UCSD-AML1 (cell line): ENCODE data around the gene BIRC3.
"Not testable (repeated sequence)": the region's sequence is repeated elsewhere in the genome, so short reads cannot be mapped to it uniquely, and the experiment has no call there.

Experiments
- DNase-seq: peaks from one replicate; lab custom pipeline; 2025; ENCODE audit not compliant: unreplicated experiment; lab: John Stamatoyannopoulos, UW

The BIRC3 gene

DNA sequence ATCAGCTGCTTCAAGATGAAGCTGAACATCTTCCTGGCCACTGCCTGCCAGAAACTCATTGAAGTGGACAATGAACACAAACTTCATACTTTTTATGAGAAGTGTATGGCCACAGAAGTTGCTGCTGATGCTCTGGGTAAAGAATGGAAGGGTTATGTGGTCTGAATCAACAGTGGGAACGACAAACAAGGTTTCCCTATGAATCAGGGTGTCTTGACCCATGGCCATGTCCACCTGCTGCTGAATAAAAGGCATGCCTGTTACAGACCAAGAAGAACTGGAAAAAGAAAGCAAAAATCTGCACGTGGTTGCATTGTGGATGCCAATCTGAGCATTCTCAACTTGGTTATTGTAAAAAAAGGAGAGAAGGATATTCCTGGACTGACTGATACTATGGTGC, 22.2 kb upstream of the BIRC3 start:
- no peak for DNase-seq

DNA sequence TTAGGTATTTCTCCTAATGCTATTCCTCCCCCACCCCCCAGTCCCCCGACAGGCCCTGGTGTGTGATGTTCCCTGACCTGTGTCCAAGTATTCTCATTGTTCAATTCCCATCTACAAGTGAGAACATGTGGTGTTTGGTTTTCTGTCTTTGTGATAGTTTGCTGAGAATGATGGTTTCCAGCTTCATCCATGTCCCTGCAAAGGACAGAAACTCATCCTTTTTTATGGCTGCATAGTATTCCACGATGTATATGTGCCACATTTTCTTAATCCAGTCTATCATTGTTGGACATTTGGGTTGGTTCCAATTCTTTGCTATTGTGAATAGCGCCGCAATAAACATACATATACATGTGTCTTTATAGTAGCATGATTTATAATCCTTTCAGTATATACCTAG, 20.5 kb upstream of the BIRC3 start:
- not testable (repeated sequence) for DNase-seq

DNA sequence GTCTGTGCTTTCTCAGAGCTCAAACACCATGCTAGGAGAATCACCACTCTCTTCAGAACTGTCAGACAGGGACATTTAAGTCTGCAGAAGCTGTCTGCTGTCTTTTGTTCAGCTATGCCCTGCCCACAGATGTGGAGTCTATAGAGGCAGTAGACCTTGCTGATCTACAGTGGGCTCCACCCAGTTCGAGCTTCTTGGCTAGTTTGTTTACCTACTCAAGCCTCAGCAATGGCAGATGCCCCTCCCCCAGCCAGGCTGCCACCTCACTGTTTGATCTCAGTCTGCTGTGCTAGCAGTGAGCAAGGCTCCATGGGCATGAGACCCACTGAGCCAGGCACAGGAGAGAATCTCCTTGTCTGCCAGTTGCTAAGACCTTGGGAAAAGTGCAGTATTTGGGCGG, 16.4 kb upstream of the BIRC3 start:
- DNase-seq = not testable (repeated sequence)

DNA sequence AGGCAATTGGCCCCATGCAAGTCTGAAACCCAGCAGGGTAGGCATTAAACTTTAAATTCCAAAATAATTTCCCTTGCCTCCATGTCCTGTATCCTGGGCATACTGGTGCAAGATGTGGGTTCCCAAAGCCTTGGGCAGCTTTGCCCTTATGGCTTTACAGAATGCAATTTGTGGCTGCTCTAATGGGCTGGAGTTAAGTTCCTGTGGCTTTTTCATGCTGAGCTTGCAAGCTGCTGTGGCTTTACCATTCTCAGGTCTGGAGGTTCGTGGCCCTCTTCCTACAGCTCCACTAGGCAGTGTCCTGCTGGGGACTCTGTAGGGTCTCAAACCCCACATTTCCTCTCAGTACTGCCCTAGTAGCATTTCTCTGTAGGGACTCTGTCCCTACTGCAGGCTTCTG, 15.0 kb upstream of the BIRC3 start:
- no peak for DNase-seq

DNA sequence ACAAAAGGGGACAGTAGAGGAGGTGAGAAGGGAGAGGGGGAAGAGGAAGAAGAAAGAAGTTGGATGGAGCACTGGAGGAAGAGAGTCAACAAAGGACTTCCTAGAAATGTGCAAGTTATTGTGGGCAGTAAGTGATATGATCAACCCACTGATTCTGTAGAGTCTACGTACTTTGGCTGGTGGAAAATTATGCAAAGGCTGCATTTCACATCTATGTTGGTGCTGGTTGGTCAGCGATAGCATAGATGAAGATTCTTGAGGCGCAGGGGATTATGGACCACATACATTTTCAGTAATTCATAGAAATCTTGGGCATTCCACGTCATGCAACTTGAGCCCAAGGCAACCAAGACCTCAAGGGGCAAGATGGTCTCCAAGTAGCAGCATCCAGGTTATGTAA, 12.6 kb upstream of the BIRC3 start:
- no peak for DNase-seq

DNA sequence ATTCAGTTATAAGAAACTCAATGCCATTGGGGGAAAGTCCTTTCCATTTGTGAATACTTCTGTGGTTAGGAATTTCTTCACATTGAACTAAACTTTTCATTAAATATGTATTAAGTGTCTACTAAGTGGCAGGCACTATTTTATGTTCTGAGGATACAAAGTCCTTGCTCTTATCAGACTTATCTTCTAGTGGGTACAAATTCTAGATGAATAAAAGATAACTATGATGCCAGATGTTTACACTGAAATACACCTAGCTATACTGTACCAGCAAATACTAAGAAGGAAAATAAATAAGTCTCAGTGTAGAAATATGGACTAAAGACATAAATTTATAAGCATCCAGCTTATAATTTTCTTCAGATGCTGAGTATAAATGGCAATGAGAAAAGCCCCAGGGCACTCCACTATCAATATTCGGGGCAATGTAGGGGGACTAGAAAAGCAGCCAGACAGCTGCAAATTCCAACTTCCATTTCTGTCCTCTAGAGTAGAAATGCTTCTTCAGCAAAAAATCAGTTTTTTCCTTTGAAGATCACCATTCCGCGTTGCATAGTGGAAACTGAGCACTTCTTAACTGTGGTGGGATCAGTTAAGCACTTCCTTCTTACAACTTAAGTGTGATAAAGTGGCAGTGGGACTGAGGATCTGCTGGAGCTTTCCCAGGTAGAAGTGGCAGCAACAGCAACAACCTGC, 11.8 kb upstream of the BIRC3 start:
- DNase-seq = no peak

DNA sequence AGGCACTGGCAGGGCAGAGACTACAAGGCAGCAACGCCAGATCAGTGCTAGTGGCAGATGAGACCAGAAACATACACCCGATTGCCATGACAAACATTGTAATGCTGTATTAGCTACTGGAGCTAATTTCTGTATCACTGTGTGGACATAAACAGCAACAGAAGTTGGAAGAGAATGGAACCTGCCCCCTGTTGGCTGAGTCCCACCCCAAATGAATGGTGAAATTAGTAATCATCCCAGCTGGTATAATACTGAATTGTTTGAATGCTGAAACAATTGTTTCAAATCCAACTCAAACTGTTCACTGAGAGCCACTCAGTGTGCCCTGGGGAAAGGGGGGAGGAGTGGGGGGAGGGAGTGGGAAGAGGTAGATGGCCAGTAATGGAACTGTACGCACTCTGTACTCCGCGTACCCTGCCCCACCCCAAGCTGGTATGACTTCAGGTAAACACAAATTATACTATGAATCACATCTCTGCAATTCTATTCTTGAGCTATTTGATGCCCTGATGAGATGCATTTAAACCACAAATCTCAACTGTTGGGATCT, 11.2 kb upstream of the BIRC3 start:
- no peak for DNase-seq

DNA sequence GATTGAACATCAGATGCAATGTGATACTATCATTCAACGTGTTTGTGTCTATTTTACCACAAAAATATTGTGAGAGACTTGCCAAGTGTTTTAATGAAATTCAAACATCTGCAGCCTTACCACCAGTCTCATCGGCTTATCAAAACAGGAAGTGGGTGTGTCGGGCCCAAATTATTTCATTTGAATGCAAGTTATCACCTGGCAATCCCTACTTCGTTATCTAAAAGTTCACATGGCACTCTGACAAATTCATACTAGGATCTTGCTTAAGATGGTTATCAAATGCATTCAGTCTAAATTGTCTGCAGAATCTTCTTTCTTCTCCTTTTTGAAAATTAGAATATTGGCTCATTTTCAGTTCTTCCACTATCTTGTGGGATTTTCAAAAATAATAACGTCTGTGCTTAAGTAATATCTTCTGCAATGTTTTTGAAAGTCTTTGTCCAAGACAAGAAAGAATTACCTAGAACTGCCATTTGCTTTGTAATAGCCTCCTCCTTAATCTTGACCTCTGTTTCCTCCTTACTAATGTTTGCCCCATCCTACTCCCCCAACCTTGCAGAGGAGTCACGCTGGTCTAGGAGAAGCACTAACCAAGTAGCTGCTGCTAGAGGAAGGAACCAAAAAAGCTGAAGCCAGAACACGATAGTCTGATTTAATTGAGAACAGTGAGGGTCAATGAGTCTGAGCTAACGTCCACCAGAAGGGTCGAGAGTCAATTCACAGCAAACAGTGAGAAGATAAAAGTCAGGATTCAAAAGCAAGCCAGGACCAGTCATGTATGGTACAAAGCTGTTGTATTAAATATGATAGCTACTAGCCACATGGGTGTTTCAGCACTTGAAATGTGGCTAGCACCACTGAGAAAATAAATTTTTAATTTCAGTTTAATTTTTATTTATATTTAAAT, 10.2 kb upstream of the BIRC3 start:
- no peak for DNase-seq

DNA sequence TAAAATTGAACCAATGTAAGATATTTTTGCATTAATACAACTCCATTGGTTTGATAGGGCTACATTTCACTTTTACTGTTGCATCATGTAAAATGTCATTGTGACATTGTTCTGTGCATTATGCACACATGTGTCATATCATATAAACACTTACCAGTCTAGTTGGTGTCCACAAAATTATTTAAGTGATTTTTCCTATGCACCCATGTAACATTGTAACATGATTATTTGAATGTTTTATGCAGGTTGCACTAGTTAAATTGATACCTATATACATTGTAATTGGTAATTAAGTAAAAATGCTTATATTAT, 9.6 kb upstream of the BIRC3 start:
- no peak for DNase-seq

DNA sequence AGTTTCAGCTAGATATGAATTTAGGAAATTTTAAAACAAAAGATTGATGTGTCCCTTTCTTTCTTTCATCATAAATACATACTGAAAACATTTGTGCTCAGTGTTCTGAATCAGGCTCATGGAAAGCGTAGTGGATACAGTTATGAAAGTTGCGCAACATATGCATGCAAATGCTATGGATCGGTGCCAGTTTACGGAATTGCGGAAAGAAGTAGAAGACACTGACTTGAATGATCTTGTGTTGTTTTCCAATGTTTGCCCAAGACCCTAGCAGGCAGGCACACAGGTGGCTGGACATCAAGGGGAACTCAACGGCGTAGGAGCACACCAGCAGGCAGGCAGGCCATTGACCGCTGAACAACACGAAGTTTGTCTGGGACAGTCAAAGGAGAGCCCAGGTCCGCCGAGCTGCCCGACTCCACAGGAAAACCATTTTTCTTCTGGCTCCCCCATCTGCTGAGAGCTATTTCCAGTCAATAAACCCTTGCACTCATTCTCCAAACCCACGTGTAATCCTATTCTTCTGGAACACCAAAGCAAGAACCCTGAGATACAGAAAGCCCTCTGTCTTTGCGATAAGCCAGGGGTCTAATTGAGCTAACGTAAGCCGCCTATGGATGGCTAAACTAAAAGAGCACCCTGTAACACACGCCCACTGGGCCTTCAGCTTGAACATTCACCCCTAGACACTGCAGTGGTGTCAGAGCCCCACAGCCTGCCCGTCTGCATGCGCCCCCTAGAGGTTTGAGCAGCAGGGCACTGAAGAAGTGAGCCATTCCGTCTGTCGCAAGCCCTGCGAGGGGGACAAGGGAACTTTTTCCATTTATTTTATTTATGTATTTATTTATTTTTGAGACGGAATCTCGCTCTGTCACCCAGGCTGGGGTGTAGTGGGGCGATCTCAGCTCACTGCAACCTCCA, 7.4 kb upstream of the BIRC3 start:
- no peak for DNase-seq

DNA sequence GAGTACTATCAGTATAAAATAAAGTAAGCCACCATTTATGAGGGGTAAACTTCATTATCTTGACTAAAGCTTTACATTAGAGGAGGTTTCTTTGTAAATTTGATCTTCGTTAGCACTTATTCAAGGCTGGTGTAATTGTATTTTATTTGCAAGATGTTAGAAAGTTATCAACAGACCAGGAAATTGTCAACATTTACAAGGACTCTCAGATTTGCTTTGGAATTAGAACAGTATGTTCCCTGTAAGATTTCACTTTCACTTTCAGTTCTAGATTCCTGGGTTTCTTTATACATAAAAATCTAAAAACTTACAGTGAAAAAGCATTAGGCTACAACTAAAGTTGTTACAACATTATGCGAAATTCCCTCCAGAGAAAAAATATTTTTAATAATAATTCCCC, 4.6 kb upstream of the BIRC3 start:
- DNase-seq = no peak

DNA sequence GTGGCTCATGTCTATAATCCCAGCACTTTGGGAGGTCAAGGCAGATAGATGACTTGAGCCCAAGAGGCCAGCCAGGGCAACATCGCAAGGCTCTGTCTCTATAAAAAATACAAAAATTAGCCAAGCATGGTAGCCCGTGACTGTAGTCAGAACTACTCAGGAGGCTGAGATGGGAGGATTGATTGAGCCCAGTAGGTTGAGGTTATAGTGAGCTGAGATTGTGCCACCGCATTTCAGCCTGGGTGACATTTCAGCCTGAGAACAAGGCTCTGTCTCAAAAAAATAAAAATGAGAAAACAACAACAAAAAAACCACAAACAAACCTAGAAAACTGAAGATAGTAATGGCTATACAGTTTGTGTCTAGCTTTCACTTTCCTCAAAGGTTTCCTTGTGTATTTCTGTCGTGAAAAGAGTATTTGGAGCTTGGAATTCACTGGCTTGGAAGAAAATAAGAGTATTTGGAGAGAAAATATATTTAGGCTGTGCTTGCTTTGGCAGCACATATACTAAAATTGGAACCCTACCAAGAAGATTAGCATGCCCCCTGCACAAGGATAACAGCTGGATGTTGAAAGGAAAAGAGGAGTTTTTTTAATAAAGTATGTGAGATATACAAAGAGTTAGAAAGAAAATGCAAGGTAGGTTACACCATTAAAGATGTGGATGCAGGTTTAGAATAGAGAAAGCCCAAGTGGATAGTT, 3.9 kb upstream of the BIRC3 start:
- no peak for DNase-seq

DNA sequence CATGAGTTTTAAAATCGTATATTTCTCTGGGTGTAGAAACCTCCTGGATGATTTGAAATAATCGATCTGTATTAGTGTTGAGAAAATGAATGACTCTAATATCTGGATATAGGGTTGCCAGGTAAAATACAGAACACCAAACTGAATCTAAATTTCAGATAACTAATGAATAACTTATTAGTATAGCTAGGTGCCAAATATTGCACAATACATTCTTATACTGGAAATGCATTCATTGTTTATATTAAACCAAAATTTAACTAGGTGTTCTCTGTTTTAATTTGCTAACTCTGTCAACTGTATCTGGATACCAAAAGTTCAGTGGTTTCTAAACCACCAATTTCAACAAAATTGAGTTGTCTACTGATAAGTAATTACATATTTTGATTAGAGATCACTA, 2.5 kb upstream of the BIRC3 start:
- DNase-seq = no peak

DNA sequence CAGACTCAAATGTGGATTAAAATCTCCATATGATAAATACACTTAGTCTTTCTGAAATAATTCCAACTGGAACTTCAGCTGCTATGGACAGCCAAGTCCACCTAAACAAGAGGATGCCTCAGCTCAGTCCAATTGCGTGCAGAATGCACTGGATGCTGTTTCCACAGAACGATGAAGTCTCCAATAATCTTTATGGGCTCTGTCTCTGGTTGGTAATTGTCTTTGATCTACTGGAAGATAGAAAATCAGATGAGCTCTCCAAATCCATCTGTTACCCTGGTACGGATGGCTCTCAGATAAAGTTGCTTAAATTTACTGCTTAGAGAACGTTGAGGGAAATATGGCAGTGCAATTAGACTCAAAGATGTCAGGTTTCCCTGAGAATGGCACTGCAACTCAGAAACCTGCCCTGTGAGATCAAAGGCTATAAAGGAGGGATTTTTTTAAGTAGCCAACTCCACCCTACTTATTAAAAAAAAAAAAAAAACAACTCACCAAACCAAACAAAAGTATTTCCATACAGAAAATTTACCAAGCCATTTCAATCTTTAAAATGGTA, 859 bp upstream of the BIRC3 start:
- DNase-seq = no peak

DNA sequence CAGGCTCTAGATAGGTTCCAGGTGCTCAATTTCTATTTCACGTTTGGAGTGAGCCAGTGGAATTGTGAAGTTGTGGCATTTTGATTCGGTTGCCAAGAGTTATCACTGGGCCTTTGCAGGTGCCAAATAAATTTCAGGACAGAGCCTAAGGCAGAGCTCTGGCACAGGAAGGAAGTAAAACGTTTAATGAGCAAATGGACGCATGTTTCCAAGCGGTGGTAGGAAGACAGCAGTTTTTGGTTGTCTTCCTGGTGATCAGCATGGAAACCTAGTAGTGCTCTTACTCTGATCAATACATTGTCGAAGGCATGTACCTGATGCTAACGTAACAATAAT, 452 bp downstream of the BIRC3 start:
- no peak for DNase-seq

DNA sequence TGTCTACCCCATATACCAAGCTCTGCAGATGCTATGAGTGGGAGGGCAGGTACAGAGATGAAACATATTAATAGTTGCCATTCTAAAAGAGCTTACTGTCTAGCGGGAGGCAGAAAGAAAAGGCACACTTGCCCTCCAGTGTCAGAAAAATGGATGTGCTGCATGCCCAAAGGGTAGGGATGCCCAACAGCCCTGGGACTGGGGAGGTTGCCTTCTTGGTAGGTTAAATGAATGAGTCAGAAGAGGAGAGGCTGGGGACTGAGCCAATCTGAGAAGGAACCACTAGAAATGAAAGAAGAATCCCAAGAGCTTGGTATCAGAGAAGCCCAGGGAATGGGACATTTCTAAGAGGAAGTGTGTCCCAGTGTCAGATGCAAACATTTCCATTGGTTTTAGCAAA, 1.2 kb downstream of the BIRC3 start:
- DNase-seq = no peak

DNA sequence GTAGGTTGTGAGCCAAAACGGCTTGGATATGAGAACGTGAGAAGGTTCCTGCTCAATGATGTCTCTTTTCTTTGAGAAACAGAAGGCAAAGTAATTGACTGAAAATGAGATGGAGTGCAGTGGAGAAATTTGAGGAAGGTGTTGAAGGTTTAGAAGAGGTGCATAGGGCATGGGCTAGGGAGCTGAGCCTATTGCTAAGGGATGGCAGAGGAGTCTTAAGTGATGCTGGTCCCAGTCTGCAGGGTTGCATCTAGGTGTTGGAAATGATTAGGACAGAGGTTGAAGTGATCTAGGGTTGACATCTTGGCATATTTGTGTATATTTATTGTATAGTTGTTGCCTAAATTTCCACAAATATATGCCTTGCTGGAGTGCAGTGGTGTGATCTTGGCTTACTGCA, 2.3 kb downstream of the BIRC3 start:
- no peak for DNase-seq

DNA sequence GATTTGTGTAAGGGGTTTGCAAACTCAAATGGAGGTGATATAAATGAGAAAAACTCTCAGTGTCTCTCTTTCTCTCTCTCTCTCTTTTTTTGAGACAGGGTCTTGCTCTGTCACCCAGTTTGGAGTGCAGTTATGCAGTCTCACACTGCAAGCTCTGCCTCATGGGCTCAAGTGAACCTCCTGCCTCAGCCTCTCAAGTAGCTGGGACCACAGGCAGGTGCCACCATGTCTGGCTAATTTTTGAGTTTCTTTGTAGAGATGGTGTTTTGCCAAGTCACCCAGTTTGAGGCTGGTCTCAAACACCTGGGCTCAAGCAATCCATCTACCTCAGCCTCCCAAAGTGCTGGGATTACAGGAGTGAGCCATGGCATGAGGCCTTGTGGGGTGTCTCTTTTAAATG, 2.9 kb downstream of the BIRC3 start:
- no peak for DNase-seq

DNA sequence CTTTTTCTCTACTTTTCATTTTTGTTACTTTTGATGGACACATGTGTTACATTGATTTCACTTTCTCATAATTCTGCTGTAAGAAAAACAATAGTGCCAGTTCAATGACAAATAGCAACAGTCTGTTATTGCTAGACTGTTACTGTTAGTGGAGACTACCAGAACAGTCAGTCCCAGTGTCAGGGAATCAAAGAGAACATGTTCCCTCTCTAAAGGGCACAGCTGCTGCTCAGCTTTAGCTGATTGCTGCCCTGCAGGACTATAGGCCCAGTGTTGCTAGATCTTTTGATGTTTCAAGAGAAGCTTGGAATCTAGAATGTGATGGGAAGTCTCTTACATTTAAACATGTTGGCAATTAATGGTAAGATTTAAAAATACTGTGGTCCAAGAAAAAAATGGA, 3.4 kb downstream of the BIRC3 start:
- DNase-seq = no peak

DNA sequence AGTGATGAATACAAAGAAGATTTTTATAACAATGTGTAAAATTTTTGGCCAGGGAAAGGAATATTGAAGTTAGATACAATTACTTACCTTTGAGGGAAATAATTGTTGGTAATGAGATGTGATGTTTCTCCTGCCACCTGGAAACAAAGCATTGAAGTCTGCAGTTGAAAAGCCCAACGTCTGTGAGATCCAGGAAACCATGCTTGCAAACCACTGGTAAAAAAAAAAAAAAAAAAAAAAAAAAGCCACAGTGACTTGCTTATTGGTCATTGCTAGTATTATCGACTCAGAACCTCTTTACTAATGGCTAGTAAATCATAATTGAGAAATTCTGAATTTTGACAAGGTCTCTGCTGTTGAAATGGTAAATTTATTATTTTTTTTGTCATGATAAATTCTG, 5.3 kb downstream of the BIRC3 start:
- no peak for DNase-seq
